HEK293T (cell line): Measurements from ENCODE around the gene SMG6.

Experiments used
- ARNT ChIP-seq: fragments of 450-650 bp; IDR thresholded peaks from 2 replicates; pipeline ENCODE4 v1.6.1; 2017; ENCODE audit warnings: mild to moderate bottlenecking
- BHLHE40 ChIP-seq: fragments of 450-650 bp; IDR thresholded peaks from 2 replicates; pipeline ENCODE4 v1.6.1; 2016; ENCODE audit warnings: mild to moderate bottlenecking, moderate library complexity, borderline replicate concordance
- CTBP1 ChIP-seq: fragments of 450-650 bp; IDR thresholded peaks from 2 replicates; pipeline ENCODE4 v1.6.1; 2016; ENCODE audit warnings: borderline replicate concordance
- ELF4 ChIP-seq: fragments of 450-650 bp; IDR thresholded peaks from 2 replicates; pipeline ENCODE4 v1.6.1; 2017; ENCODE audit warnings: antibody characterized with exemption
- HDGF ChIP-seq: fragments of 450-650 bp; IDR thresholded peaks from 2 replicates; pipeline ENCODE4 v1.6.1; 2017; ENCODE audit warnings: antibody characterized with exemption, borderline replicate concordance
- L3MBTL2 ChIP-seq: fragments of 450-650 bp; conservative IDR thresholded peaks from 2 replicates; pipeline ENCODE4 v1.6.1; 2016; ENCODE audit warnings: mild to moderate bottlenecking
- SP1 ChIP-seq: fragments of 450-650 bp; IDR thresholded peaks from 2 replicates; pipeline ENCODE4 v1.6.1; 2017
- TARDBP ChIP-seq: fragments of 450-650 bp; IDR thresholded peaks from 2 replicates; pipeline ENCODE4 v1.6.1; 2016
- TF ChIP-seq, protein P1 (sequence below): fragments of 450-650 bp; IDR thresholded peaks from 2 replicates; pipeline ENCODE4 v1.6.1; 2016

DNA sequence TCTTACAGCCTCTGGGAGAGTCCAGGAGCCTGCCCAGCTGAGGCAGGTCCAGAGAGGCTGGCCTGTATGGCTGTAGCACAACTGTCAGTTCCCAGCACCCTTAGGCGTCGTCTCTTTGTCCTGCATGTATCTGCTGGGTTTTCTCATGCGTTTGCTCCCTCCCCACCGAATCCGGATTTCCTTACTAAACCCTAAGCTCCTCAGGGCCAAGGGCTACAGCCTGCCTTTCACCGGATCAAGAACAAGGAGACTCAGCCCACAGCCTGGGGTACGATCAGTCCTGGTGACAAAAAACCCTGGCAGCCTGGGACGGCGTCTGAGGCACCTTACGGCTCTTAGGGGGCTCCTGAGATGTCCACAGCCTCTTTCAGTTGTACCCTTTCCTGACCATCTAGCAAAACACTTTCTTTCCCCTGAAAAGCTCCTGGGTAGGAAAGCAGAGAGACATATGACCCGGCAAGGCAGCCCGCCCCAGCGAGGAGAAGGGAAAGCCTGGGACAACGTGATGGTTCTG, 236.5 kb downstream of the SMG6 start:
- TF ChIP-seq TARDBP (no peak), HDGF (no peak), SP1 (no peak), BHLHE40 (no peak), ELF4 (no peak), L3MBTL2 (no peak), CTBP1 (no peak), ARNT (no peak)
- TF ChIP-seq, protein P1, sequence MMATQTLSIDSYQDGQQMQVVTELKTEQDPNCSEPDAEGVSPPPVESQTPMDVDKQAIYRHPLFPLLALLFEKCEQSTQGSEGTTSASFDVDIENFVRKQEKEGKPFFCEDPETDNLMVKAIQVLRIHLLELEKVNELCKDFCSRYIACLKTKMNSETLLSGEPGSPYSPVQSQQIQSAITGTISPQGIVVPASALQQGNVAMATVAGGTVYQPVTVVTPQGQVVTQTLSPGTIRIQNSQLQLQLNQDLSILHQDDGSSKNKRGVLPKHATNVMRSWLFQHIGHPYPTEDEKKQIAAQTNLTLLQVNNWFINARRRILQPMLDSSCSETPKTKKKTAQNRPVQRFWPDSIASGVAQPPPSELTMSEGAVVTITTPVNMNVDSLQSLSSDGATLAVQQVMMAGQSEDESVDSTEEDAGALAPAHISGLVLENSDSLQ: no peak
